IMR-90 (cell line): ENCODE measurements around the gene FN1. TPM values are rescaled to one million over a fixed set of nuclear protein-coding genes. Genes with fewer than 3 reads are reported as not detected.

Experiments used
- ATAC-seq: fragments of 200-7000 bp; cut with Tn5 transposase; 2 replicates; pipeline ENCODE4 v1.9.1; 2020; ENCODE audit warnings: low read depth, mild to moderate bottlenecking, moderate library complexity
- BruUV-seq: library from RNA; stranded (reverse); fragments of 400-500 nt; replicated peaks from 2 replicates; lab custom pipeline; 2021; lab: Mats Ljungman, UMichigan
- CTCF ChIA-PET: fragments of 300-600 bp; formaldehyde crosslinking; extraction: SDS; loops from one replicate; lab custom pipeline; 2021; ENCODE audit warnings: antibody characterized with exemption; lab: Yijun Ruan, JAX
- POLR2A ChIA-PET: fragments of 300-600 bp; sonication (Branson Sonifier 250); formaldehyde crosslinking; loops from one replicate; lab custom pipeline; 2022; ENCODE audit warnings: antibody characterized with exemption; ENCODE audit not compliant: unreplicated experiment; lab: Charles Lee
- DNase-seq: peaks from one replicate; pipeline ENCODE4 v3.0.0; 2013
- H2AFZ ChIP-seq: replicated peaks from 2 replicates; pipeline ENCODE3; 2013; ENCODE audit warnings: low read length, mild to moderate bottlenecking; ENCODE audit not compliant: poor library complexity
- H2AK5ac ChIP-seq: 2 replicates; pipeline ENCODE4 v1.6.1; 2013; ENCODE audit warnings: low read depth, low read length, inconsistent platforms
- H2AK9ac ChIP-seq: replicated peaks from 2 replicates; pipeline ENCODE3; 2013; ENCODE audit warnings: mild to moderate bottlenecking, low read depth, low read length, moderate library complexity; ENCODE audit not compliant: poor library complexity
- H2BK120ac ChIP-seq: 2 replicates; pipeline ENCODE4 v1.6.1; 2013; ENCODE audit warnings: low read depth, low read length, inconsistent platforms
- H2BK15ac ChIP-seq: 3 replicates; pipeline ENCODE4 v1.6.1; 2013; ENCODE audit warnings: low read depth, low read length, inconsistent platforms
- H2BK20ac ChIP-seq: 2 replicates; pipeline ENCODE4 v1.6.1; 2013; ENCODE audit warnings: low read depth, mild to moderate bottlenecking, inconsistent platforms, low read length, moderate library complexity
- H2BK5ac ChIP-seq: 2 replicates; pipeline ENCODE4 v1.6.1; 2013; ENCODE audit warnings: mild to moderate bottlenecking, low read depth, low read length, inconsistent platforms; ENCODE audit not compliant: poor library complexity, severe bottlenecking
- H3K14ac ChIP-seq: replicated peaks from 2 replicates; pipeline ENCODE4 v1.6.1; 2013; ENCODE audit warnings: low read depth, low read length, inconsistent platforms
- H3K18ac ChIP-seq: 2 replicates; pipeline ENCODE4 v1.6.1; 2013; ENCODE audit warnings: low read depth, low read length, control low read depth
- H3K23ac ChIP-seq: 2 replicates; pipeline ENCODE4 v1.6.1; 2013; ENCODE audit warnings: low read depth, low read length, inconsistent platforms
- H3K27ac ChIP-seq: 2 replicates; pipeline ENCODE4 v1.5.1; 2013; ENCODE audit warnings: mild to moderate bottlenecking, control low read depth, low read length; ENCODE audit not compliant: insufficient read depth
- H3K27me3 ChIP-seq: 2 replicates; pipeline ENCODE4 v1.6.1; 2013; ENCODE audit warnings: low read length; ENCODE audit not compliant: control insufficient read depth, insufficient read depth
- H3K36me3 ChIP-seq: 2 replicates; pipeline ENCODE4 v1.6.1; 2013; ENCODE audit warnings: low read length, mixed read lengths; ENCODE audit not compliant: control insufficient read depth, insufficient read depth
- H3K4ac ChIP-seq: 2 replicates; pipeline ENCODE4 v1.6.1; 2013; ENCODE audit warnings: low read depth, low read length, inconsistent platforms
- H3K4me1 ChIP-seq: 2 replicates; pipeline ENCODE4 v1.6.1; 2013; ENCODE audit warnings: low read length, mixed read lengths; ENCODE audit not compliant: control insufficient read depth, insufficient read depth
- H3K4me2 ChIP-seq: 2 replicates; pipeline ENCODE4 v1.6.1; 2013; ENCODE audit warnings: low read depth, mild to moderate bottlenecking, control low read depth, low read length, moderate library complexity
- H3K4me3 ChIP-seq: 2 replicates; pipeline ENCODE4 v1.5.1; 2013; ENCODE audit warnings: low read depth, mild to moderate bottlenecking, control low read depth, low read length, moderate library complexity; ENCODE audit not compliant: insufficient read depth
- H3K56ac ChIP-seq: 2 replicates; pipeline ENCODE4 v1.6.1; 2013; ENCODE audit warnings: low read length, inconsistent platforms; ENCODE audit not compliant: insufficient read depth; ENCODE audit errors: extremely low read depth
- H3K79me1 ChIP-seq, 2 experiments: 2 replicates each; pipeline ENCODE4 v1.6.1; 2013; ENCODE audit warnings: low read length in 2 of 2, inconsistent platforms in 1 of 2, low read depth in 1 of 2
- H3K9ac ChIP-seq: 2 replicates; pipeline ENCODE4 v1.6.1; 2013; ENCODE audit warnings: low read depth, low read length, control low read depth
- H3K9me1 ChIP-seq: 2 replicates; pipeline ENCODE4 v1.6.1; 2013; ENCODE audit warnings: low read length, inconsistent platforms; ENCODE audit not compliant: insufficient read depth
- H3K9me3 ChIP-seq: 2 replicates; pipeline ENCODE4 v1.6.1; 2013; ENCODE audit warnings: low read length; ENCODE audit not compliant: control insufficient read depth, insufficient read depth
- H4K20me1 ChIP-seq: 2 replicates; pipeline ENCODE4 v1.6.1; 2013; ENCODE audit warnings: low read length, inconsistent platforms; ENCODE audit not compliant: insufficient read depth
- H4K5ac ChIP-seq: 2 replicates; pipeline ENCODE4 v1.6.1; 2013; ENCODE audit warnings: mild to moderate bottlenecking, low read depth, low read length, control low read depth
- H4K8ac ChIP-seq, 2 experiments: 2 replicates each; pipeline ENCODE4 v1.6.1; 2013; ENCODE audit warnings: low read depth in 2 of 2, low read length in 2 of 2, control low read depth in 1 of 2, inconsistent platforms in 1 of 2
- H4K91ac ChIP-seq: 2 replicates; pipeline ENCODE4 v1.6.1; 2013; ENCODE audit warnings: low read depth, low read length, inconsistent platforms; ENCODE audit not compliant: insufficient read depth
- BHLHE40 ChIP-seq: fragments of 150-350 bp; IDR thresholded peaks from 2 replicates; pipeline ENCODE4 v1.6.1; 2016; ENCODE audit warnings: mild to moderate bottlenecking, low read depth, low read length
- CEBPB ChIP-seq: IDR thresholded peaks from 2 replicates; pipeline ENCODE4 v1.6.1; 2012; ENCODE audit warnings: low read depth, low read length, improper control_type of control experiment
- CHD1 ChIP-seq: IDR thresholded peaks from 2 replicates; pipeline ENCODE4 v1.6.1; 2012; ENCODE audit warnings: low read depth, low read length, improper control_type of control experiment
- FOS ChIP-seq: fragments of 150-350 bp; IDR thresholded peaks from 2 replicates; pipeline ENCODE4 v1.6.1; 2016; ENCODE audit warnings: low read depth, low read length
- MAFK ChIP-seq: IDR thresholded peaks from 2 replicates; pipeline ENCODE4 v1.6.1; 2012; ENCODE audit warnings: low read depth, low read length, improper control_type of control experiment
- MAZ ChIP-seq: IDR thresholded peaks from 2 replicates; pipeline ENCODE4 v1.6.1; 2012; ENCODE audit warnings: low read depth, mild to moderate bottlenecking, low read length, improper control_type of control experiment, moderate library complexity, borderline replicate concordance
- MXI1 ChIP-seq: IDR thresholded peaks from 2 replicates; pipeline ENCODE4 v1.6.1; 2012; ENCODE audit warnings: low read depth, mild to moderate bottlenecking, low read length, moderate library complexity, borderline replicate concordance
- NFE2L2 ChIP-seq: fragments of 150-350 bp; IDR thresholded peaks from 2 replicates; pipeline ENCODE4 v1.6.1; 2016; ENCODE audit warnings: low read depth, mild to moderate bottlenecking, low read length
- POLR2A ChIP-seq: IDR thresholded peaks from 2 replicates; pipeline ENCODE4 v1.6.1; 2012; ENCODE audit warnings: mild to moderate bottlenecking, low read depth, low read length
- RAD21 ChIP-seq: IDR thresholded peaks from 2 replicates; pipeline ENCODE4 v1.6.1; 2012; ENCODE audit warnings: low read length, improper control_type of control experiment
- RCOR1 ChIP-seq: IDR thresholded peaks from 2 replicates; pipeline ENCODE4 v1.6.1; 2012; ENCODE audit warnings: mild to moderate bottlenecking, low read length, improper control_type of control experiment; ENCODE audit not compliant: insufficient replicate concordance
- RFX5 ChIP-seq: IDR thresholded peaks from 2 replicates; pipeline ENCODE4 v1.8.0; 2012; ENCODE audit warnings: low read depth, mild to moderate bottlenecking, low read length, moderate library complexity
- SMC3 ChIP-seq: fragments of 150-350 bp; IDR thresholded peaks from 2 replicates; pipeline ENCODE4 v1.6.1; 2016; ENCODE audit warnings: low read depth, mild to moderate bottlenecking, antibody characterized with exemption, low read length, moderate library complexity
- WGBS, 2 experiments: methylation state at CpG; one replicate each; pipeline versions ENCODE4 v1.1.5 to v1.1.7; 2013; ENCODE audit warnings: missing lambda C conversion rate in 2 of 2; ENCODE audit not compliant: insufficient read length in 1 of 2; ENCODE audit errors: extremely low coverage in 2 of 2; 5-methylcytosine and 5-hydroxymethylcytosine counted together
- dilution Hi-C: fragments of 300-500 bp; cut with HindIII; formaldehyde crosslinking; loops from one replicate; pipeline ENCODE4 v1.14.3; 2018; ENCODE audit warnings: low sequenced_read_pairs; ENCODE audit not compliant: unreplicated experiment
- in situ Hi-C: fragments of 300-500 bp; cut with MboI; formaldehyde crosslinking; loops from 3 replicates; pipeline ENCODE4 v1.14.3; 2019; ENCODE audit warnings: low sequenced_read_pairs, inconsistent platforms, mixed read lengths
- intact Hi-C: fragments of 100-400 bp; cut with micrococcal nuclease; formaldehyde crosslinking; loops from 2 replicates; pipeline ENCODE4 v1.10.0; 2022
- polyA plus RNA-seq, 3 experiments: library from polyadenylated mRNA; depleted of rRNA; stranded (reverse); fragments of >200 nt; gene quantifications; 2 replicates each; pipeline ENCODE4 v1.2.3, GENCODE V29; 2012; ENCODE audit warnings: low replicate concordance in 1 of 3
- total RNA-seq: library from RNA; depleted of rRNA; stranded (reverse); fragments of >200 nt; gene quantifications from 2 replicates; pipeline ENCODE4 v1.2.3, GENCODE V29; 2012
- TF ChIP-seq, protein P1 (sequence below): fragments of 150-350 bp; IDR thresholded peaks from 2 replicates; pipeline ENCODE4 v1.6.1; 2017; ENCODE audit warnings: mild to moderate bottlenecking, antibody characterized with exemption, low read length, low read depth
- TF ChIP-seq, protein P2 (sequence below): fragments of 150-350 bp; IDR thresholded peaks from 2 replicates; pipeline ENCODE4 v1.6.1; 2016; ENCODE audit warnings: low read depth, mild to moderate bottlenecking, low read length, moderate library complexity, borderline replicate concordance
- TF ChIP-seq, protein P3 (sequence below): conservative IDR thresholded peaks from 2 replicates; pipeline ENCODE4 v1.5.1; 2012; ENCODE audit warnings: mild to moderate bottlenecking, low read depth, low read length, improper control_type of control experiment

The FN1 gene
- total and polyA plus RNA-seq, 2 of the 4 experiments (the other 2 are of a cell fraction): 8,243 to 13,004 TPM

DNA sequence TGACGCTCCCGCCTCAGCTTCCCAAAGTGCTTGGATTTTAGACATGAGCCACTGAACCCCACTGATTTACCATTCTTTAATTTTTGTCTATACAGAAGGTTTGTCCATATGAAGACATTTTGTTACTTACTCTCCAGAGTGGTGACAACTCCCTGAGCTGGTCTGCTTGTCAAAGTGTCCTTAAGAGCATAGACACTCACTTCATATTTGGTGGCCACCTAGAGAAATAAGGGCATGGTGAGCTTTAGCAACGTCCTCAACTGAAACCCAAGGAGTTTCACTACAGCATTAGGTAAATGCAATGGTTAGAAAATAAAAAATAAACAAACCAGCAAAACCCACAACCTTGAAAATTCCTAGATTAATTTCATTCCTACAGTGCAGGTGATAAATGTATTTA, 57.8 kb downstream of the FN1 start:
- no peak overlapping the region for H2BK120ac ChIP-seq
- no peak for TF ChIP-seq BHLHE40
- TF ChIP-seq MAZ: no peak
- no peak for TF ChIP-seq RAD21
- TF ChIP-seq, protein P1, sequence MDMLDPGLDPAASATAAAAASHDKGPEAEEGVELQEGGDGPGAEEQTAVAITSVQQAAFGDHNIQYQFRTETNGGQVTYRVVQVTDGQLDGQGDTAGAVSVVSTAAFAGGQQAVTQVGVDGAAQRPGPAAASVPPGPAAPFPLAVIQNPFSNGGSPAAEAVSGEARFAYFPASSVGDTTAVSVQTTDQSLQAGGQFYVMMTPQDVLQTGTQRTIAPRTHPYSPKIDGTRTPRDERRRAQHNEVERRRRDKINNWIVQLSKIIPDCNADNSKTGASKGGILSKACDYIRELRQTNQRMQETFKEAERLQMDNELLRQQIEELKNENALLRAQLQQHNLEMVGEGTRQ: no peak
- TF ChIP-seq MXI1: no peak
- TF ChIP-seq, protein P2, sequence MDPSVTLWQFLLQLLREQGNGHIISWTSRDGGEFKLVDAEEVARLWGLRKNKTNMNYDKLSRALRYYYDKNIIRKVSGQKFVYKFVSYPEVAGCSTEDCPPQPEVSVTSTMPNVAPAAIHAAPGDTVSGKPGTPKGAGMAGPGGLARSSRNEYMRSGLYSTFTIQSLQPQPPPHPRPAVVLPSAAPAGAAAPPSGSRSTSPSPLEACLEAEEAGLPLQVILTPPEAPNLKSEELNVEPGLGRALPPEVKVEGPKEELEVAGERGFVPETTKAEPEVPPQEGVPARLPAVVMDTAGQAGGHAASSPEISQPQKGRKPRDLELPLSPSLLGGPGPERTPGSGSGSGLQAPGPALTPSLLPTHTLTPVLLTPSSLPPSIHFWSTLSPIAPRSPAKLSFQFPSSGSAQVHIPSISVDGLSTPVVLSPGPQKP: no peak
- no peak for TF ChIP-seq RFX5
- no peak for TF ChIP-seq MAFK
- TF ChIP-seq RCOR1: no peak
- no peak for TF ChIP-seq SMC3
- no peak for TF ChIP-seq FOS
- TF ChIP-seq, protein P3, sequence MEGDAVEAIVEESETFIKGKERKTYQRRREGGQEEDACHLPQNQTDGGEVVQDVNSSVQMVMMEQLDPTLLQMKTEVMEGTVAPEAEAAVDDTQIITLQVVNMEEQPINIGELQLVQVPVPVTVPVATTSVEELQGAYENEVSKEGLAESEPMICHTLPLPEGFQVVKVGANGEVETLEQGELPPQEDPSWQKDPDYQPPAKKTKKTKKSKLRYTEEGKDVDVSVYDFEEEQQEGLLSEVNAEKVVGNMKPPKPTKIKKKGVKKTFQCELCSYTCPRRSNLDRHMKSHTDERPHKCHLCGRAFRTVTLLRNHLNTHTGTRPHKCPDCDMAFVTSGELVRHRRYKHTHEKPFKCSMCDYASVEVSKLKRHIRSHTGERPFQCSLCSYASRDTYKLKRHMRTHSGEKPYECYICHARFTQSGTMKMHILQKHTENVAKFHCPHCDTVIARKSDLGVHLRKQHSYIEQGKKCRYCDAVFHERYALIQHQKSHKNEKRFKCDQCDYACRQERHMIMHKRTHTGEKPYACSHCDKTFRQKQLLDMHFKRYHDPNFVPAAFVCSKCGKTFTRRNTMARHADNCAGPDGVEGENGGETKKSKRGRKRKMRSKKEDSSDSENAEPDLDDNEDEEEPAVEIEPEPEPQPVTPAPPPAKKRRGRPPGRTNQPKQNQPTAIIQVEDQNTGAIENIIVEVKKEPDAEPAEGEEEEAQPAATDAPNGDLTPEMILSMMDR: no peak
- no peak for TF ChIP-seq POLR2A
- no peak for TF ChIP-seq CEBPB
- TF ChIP-seq NFE2L2: no peak
- no peak for TF ChIP-seq CHD1
- H2BK20ac ChIP-seq: no peak overlapping the region
- no peak overlapping the region for H2BK15ac ChIP-seq
- H3K4me1 ChIP-seq: peaks cover 2% of the 10 kb centered on the region
- peaks cover 24 to 38% of the 10 kb centered on the region in 2 experiments for H3K79me1 ChIP-seq
- CTCF ChIA-PET: interaction anchor here (1.0 kb wide), 1 partner anchor 553 kb away, joined by 3 read pairs; no protein-coding TSS in a partner anchor
- no peak overlapping the region for H2AK5ac ChIP-seq
- in situ Hi-C loops: no loop called here
- no peak overlapping the region for H4K5ac ChIP-seq
- peaks cover 7% of the 10 kb centered on the region; the same call in 1 of the 2 replicates for H3K9me1 ChIP-seq
- no CpG with 5 or more reads among the region's 3 CpGs for WGBS, 2 experiments
- no peak overlapping the region for H3K23ac ChIP-seq
- no peak overlapping the region for H4K91ac ChIP-seq
- no peak overlapping the region for H2AFZ ChIP-seq
- no peak overlapping the region for H3K18ac ChIP-seq
- H3K14ac ChIP-seq: no peak overlapping the region
- H3K4me2 ChIP-seq: no peak overlapping the region
- H4K20me1 ChIP-seq: peaks cover 27% of the 10 kb centered on the region; the same call in 1 of the 2 replicates
- H3K27me3 ChIP-seq: no peaks in the 10 kb centered on the region
- ATAC-seq: no peak
- H3K36me3 ChIP-seq: peaks cover 82% of the 10 kb centered on the region
- no peak overlapping the region for H3K56ac ChIP-seq
- no peak overlapping the region for H2BK5ac ChIP-seq
- no peak for DNase-seq
- dilution Hi-C loops: no loop called here
- H3K27ac ChIP-seq: no peak overlapping the region
- intact Hi-C loops: no loop called here
- no TSS peak for BruUV-seq
- no peak overlapping the region for H3K9ac ChIP-seq
- H4K8ac ChIP-seq: no peak overlapping the region
- no peak overlapping the region for H2AK9ac ChIP-seq
- no peak overlapping the region for H3K4ac ChIP-seq
- POLR2A ChIA-PET: no interaction called here
- H3K4me3 ChIP-seq: no peak overlapping the region
- H3K9me3 ChIP-seq: no peaks in the 10 kb centered on the region
